OCI-LY7 (cell line): ENCODE data around the gene SEMA7A.
"Not testable (repeated sequence)": the region's sequence is repeated elsewhere in the genome, so short reads cannot be mapped to it uniquely, and the experiment has no call there.

Source experiments
- EZH2phosphoT487 ChIP-seq: fragments of 200-600 bp; sonication (generic); IDR thresholded peaks from 2 replicates; pipeline ENCODE4 v1.6.1; 2018; ENCODE audit warnings: low read depth, borderline replicate concordance, mild to moderate bottlenecking, mixed run types, antibody characterized with exemption, low read length, moderate library complexity, mixed read lengths
- TF ChIP-seq, protein P1 (sequence below): fragments of 200-600 bp; sonication (generic); conservative IDR thresholded peaks from 2 replicates; pipeline ENCODE4 v1.5.1; 2014; ENCODE audit warnings: mild to moderate bottlenecking, antibody characterized with exemption, low read length, moderate library complexity, mixed read lengths

GRCh38 chr15:74457036-74457435 lies 23.3 kb upstream of the SEMA7A start:
- not testable (repeated sequence) for TF ChIP-seq EZH2phosphoT487
- TF ChIP-seq, protein P1, sequence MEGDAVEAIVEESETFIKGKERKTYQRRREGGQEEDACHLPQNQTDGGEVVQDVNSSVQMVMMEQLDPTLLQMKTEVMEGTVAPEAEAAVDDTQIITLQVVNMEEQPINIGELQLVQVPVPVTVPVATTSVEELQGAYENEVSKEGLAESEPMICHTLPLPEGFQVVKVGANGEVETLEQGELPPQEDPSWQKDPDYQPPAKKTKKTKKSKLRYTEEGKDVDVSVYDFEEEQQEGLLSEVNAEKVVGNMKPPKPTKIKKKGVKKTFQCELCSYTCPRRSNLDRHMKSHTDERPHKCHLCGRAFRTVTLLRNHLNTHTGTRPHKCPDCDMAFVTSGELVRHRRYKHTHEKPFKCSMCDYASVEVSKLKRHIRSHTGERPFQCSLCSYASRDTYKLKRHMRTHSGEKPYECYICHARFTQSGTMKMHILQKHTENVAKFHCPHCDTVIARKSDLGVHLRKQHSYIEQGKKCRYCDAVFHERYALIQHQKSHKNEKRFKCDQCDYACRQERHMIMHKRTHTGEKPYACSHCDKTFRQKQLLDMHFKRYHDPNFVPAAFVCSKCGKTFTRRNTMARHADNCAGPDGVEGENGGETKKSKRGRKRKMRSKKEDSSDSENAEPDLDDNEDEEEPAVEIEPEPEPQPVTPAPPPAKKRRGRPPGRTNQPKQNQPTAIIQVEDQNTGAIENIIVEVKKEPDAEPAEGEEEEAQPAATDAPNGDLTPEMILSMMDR: not testable (repeated sequence)
